PC-9 (cell line): ENCODE results near the gene SLC22A2. TPM values are rescaled to one million over a fixed set of nuclear protein-coding genes. Genes with fewer than 3 reads are reported as not detected.

ENCODE experiments used
- BruUV-seq: library from RNA; stranded (reverse); fragments of 400-500 nt; replicated peaks from 2 replicates; lab custom pipeline; 2021; lab: Mats Ljungman, UMichigan
- CTCF ChIA-PET: fragments of 300-600 bp; sonication (Branson Sonifier 250); formaldehyde crosslinking; loops from one replicate; lab custom pipeline; 2022; ENCODE audit warnings: antibody characterized with exemption; lab: Charles Lee
- POLR2A ChIA-PET: fragments of 300-600 bp; sonication (Branson Sonifier 250); formaldehyde crosslinking; loops from one replicate; lab custom pipeline; 2022; ENCODE audit warnings: antibody characterized with exemption; ENCODE audit not compliant: unreplicated experiment; lab: Charles Lee
- DNase-seq, 2 experiments: peaks; one replicate each; pipeline versions ENCODE4 v3.0.0 to v3.0.0-alpha.2; 2015 to 2022; ENCODE audit warnings: mixed read lengths in 1 of 2
- H2AFZ ChIP-seq: fragments of 200-600 bp; sonication (generic); 2 replicates; pipeline ENCODE4 v1.8.1; 2017; ENCODE audit warnings: antibody characterized with exemption
- H3F3A ChIP-seq: fragments of 200-600 bp; sonication (generic); 2 replicates; pipeline ENCODE4 v1.8.1; 2017; ENCODE audit warnings: antibody characterized with exemption, mild to moderate bottlenecking, low read depth; ENCODE audit not compliant: insufficient read depth
- H3K27ac ChIP-seq: fragments of 200-600 bp; sonication (generic); 2 replicates; pipeline ENCODE4 v1.6.1; 2016; ENCODE audit warnings: mixed run types
- H3K27me3 ChIP-seq: fragments of 200-600 bp; sonication (generic); 2 replicates; pipeline ENCODE4 v1.6.1; 2016; ENCODE audit warnings: low read depth, mixed run types; ENCODE audit not compliant: insufficient read depth
- H3K36me3 ChIP-seq: fragments of 200-600 bp; sonication (generic); 2 replicates; pipeline ENCODE4 v1.6.1; 2016; ENCODE audit warnings: low read depth, mixed run types
- H3K4me1 ChIP-seq: fragments of 200-600 bp; sonication (generic); replicated peaks from 2 replicates; pipeline ENCODE4 v1.6.1; 2016; ENCODE audit warnings: mixed run types; ENCODE audit not compliant: insufficient read depth
- H3K4me2 ChIP-seq: fragments of 200-600 bp; sonication (generic); 2 replicates; pipeline ENCODE4 v1.6.1; 2017; ENCODE audit warnings: mixed run types
- H3K4me3 ChIP-seq: fragments of 200-600 bp; sonication (generic); 2 replicates; pipeline ENCODE4 v1.6.1; 2016; ENCODE audit warnings: mixed run types
- H3K79me2 ChIP-seq: fragments of 200-600 bp; sonication (generic); 2 replicates; pipeline ENCODE4 v1.6.1; 2017; ENCODE audit warnings: low read depth, mixed run types
- H3K9me2 ChIP-seq: fragments of 200-600 bp; sonication (generic); 2 replicates; pipeline ENCODE4 v1.8.1; 2017; ENCODE audit warnings: mild to moderate bottlenecking; ENCODE audit not compliant: insufficient read depth
- H3K9me3 ChIP-seq: fragments of 200-600 bp; sonication (generic); 2 replicates; pipeline ENCODE4 v1.8.1; 2016; ENCODE audit warnings: low read depth; ENCODE audit not compliant: insufficient read depth
- H4K20me1 ChIP-seq: fragments of 200-600 bp; sonication (generic); 2 replicates; pipeline ENCODE4 v1.8.1; 2017; ENCODE audit not compliant: insufficient read depth
- CTCF ChIP-seq: fragments of 200-600 bp; sonication (generic); conservative IDR thresholded peaks from 2 replicates; pipeline ENCODE4 v1.6.1; 2017; ENCODE audit warnings: mixed run types, antibody characterized with exemption, mild to moderate bottlenecking, moderate library complexity
- EZH2 ChIP-seq: fragments of 200-600 bp; sonication (generic); IDR thresholded peaks from 2 replicates; pipeline ENCODE4 v1.8.0; 2017; ENCODE audit warnings: antibody characterized with exemption, low read depth
- intact Hi-C: fragments of 100-400 bp; cut with micrococcal nuclease; formaldehyde crosslinking; loops from one replicate; pipeline ENCODE4 v1.10.0; 2022; ENCODE audit not compliant: unreplicated experiment
- total RNA-seq: library from RNA; stranded (reverse); gene quantifications from 2 replicates; pipeline ENCODE4 v1.2.3, GENCODE V29; 2021

SLC22A2 gene
- total RNA-seq, 1 experiment from 2014 or later, result not detected

GRCh38 chr6:160224639-160225237 lies 33.9 kb downstream of the SLC22A2 start:
- no peak for DNase-seq
- no peak for TF ChIP-seq EZH2
- no peak for TF ChIP-seq CTCF
- Histone ChIP-seq H2AFZ (no peak overlapping the region), H3K4me3 (no peak overlapping the region), H3K4me2 (no peak overlapping the region), H3K79me2 (no peaks in the 10 kb centered on the region), H3K36me3 (no peaks in the 10 kb centered on the region), H3K27ac (no peak overlapping the region), H4K20me1 (no peaks in the 10 kb centered on the region), H3K9me3 (no peaks in the 10 kb centered on the region), H3K9me2 (no peaks in the 10 kb centered on the region), H3F3A (no peaks in the 10 kb centered on the region), H3K4me1 (no peaks in the 10 kb centered on the region), H3K27me3 (no peaks in the 10 kb centered on the region)
- no TSS peak for BruUV-seq
- ChIA-PET CTCF (no interaction called here), POLR2A (no interaction called here)
- intact Hi-C loops, result no loop called here

GRCh38 chr6:160222491-160222890 lies 36.1 kb downstream of the SLC22A2 start:
- Histone ChIP-seq H3K9me2 (no peaks in the 10 kb centered on the region), H3K79me2 (no peaks in the 10 kb centered on the region), H3K27ac (no peak overlapping the region), H2AFZ (no peak overlapping the region), H3K4me1 (no peaks in the 10 kb centered on the region), H3K9me3 (no peaks in the 10 kb centered on the region), H3K27me3 (peaks cover 4% of the 10 kb centered on the region; the same call in 1 of the 2 replicates), H3K4me3 (no peak overlapping the region), H3F3A (no peaks in the 10 kb centered on the region), H3K4me2 (no peak overlapping the region), H4K20me1 (no peaks in the 10 kb centered on the region), H3K36me3 (no peaks in the 10 kb centered on the region)
- DNase-seq, result no peak
- no TSS peak for BruUV-seq
- CTCF ChIA-PET, result no interaction called here
- TF ChIP-seq CTCF, result no peak
- no peak for TF ChIP-seq EZH2
- intact Hi-C loops, result no loop called here
- POLR2A ChIA-PET, result no interaction called here

DNA sequence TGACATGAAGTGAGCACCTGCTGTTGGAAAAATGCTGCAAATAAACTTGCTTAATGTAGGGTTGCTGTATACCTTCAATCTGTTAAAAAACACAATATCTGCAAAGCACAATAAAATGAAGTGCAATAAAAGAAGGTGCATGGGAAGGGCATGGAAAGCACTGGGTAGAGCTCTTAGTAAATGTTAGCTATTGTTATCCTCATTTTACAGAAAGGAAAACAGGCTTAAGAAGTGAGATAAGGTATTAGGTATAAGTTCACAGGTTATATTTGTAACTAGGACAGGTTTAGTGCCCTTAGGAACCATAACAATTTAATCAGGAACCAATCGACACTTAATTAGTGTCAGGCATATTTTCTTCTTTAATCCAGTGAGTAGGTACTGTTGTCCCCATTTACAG lies 36.7 kb downstream of the SLC22A2 start:
- no peaks in the 10 kb centered on the region for H4K20me1 ChIP-seq
- no peak overlapping the region for H3K27ac ChIP-seq
- H3K9me3 ChIP-seq, result no peaks in the 10 kb centered on the region
- H3K9me2 ChIP-seq, result no peaks in the 10 kb centered on the region
- H3K79me2 ChIP-seq, result no peaks in the 10 kb centered on the region
- POLR2A ChIA-PET, result no interaction called here
- no TSS peak for BruUV-seq
- H3K27me3 ChIP-seq, result peaks cover 4% of the 10 kb centered on the region; the same call in 1 of the 2 replicates
- CTCF ChIA-PET, result no interaction called here
- H3K4me2 ChIP-seq, result no peak overlapping the region
- no peak overlapping the region for H2AFZ ChIP-seq
- H3K4me1 ChIP-seq, result no peaks in the 10 kb centered on the region
- no peak for TF ChIP-seq EZH2
- no peak for TF ChIP-seq CTCF
- no peaks in the 10 kb centered on the region for H3K36me3 ChIP-seq
- DNase-seq, result no peak
- H3K4me3 ChIP-seq, result no peak overlapping the region
- intact Hi-C loops, result no loop called here
- no peaks in the 10 kb centered on the region for H3F3A ChIP-seq
